Measurements from ENCODE around the gene INPP5K. TPM values are rescaled to one million over a fixed set of nuclear protein-coding genes. Genes with fewer than 3 reads are reported as not detected.
"Not testable (repeated sequence)": the region's sequence is repeated elsewhere in the genome, so short reads cannot be mapped to it uniquely, and the experiment has no call there.

Gene INPP5K
- polyA plus RNA-seq, 1 donor from 2014 or later, result 35.8 TPM

GRCh38 chr17:1511290-1511689 lies 5.1 kb downstream of the INPP5K start:
- H3K4me2 ChIP-seq (ENCODE audit: low read length), result no peak overlapping the region
- H3K36me3 ChIP-seq (ENCODE audit: insufficient read depth, low read length), result no peaks in the 10 kb centered on the region
- H3K27ac ChIP-seq (ENCODE audit: low read length), result no peak overlapping the region

GRCh38 chr17:1509290-1509881 lies 7.0 kb downstream of the INPP5K start:
- Histone ChIP-seq H3K9ac (ENCODE audit: low read length) (no peak overlapping the region), H3K9me3 (ENCODE audit: low read length) (no peaks in the 10 kb centered on the region), H3K27ac (ENCODE audit: low read length) (no peak overlapping the region), H3K9me2 (ENCODE audit: insufficient read depth, low read length) (no peaks in the 10 kb centered on the region), H3F3A (ENCODE audit: insufficient read depth, low read length, poor library complexity, severe bottlenecking) (no peaks in the 10 kb centered on the region), H3K36me3 (ENCODE audit: insufficient read depth, low read length) (no peaks in the 10 kb centered on the region), H3K27me3 (ENCODE audit: insufficient read depth, low read depth, low read length) (no peaks in the 10 kb centered on the region), H2AFZ (ENCODE audit: low read depth, low read length) (no peak overlapping the region), H3K4me2 (ENCODE audit: low read length) (no peak overlapping the region), H3K4me3 (ENCODE audit: low read length) (no peak overlapping the region), H4K20me1 (ENCODE audit: insufficient read depth) (no peaks in the 10 kb centered on the region), H3K79me2 (replicated peaks; ENCODE audit: insufficient read depth, low read length) (peaks cover 2% of the 10 kb centered on the region)
- TF ChIP-seq EP300 (conservative IDR thresholded peaks at IDR 0.05; ENCODE audit: poor library complexity, severe bottlenecking), result no peak
- TF ChIP-seq MXI1 (conservative IDR thresholded peaks at IDR 0.05; ENCODE audit: poor library complexity, severe bottlenecking), result no peak
- TF ChIP-seq EZH2 (IDR thresholded peaks at IDR 0.05; ENCODE audit: borderline replicate concordance, insufficient read depth, low read length, poor library complexity, severe bottlenecking), result no peak
- TF ChIP-seq POLR2AphosphoS5 (IDR thresholded peaks at IDR 0.05), result no peak
- TF ChIP-seq CTCF (IDR thresholded peaks at IDR 0.05; ENCODE audit: poor library complexity, severe bottlenecking), result no peak
- no peak for TF ChIP-seq SMC3 (conservative IDR thresholded peaks at IDR 0.05; ENCODE audit: poor library complexity)
- TF ChIP-seq REST (IDR thresholded peaks at IDR 0.05; ENCODE audit: borderline replicate concordance), result no peak
- TF ChIP-seq RAD21 (conservative IDR thresholded peaks at IDR 0.05), result no peak
- TF ChIP-seq TAF1 (IDR thresholded peaks at IDR 0.05; ENCODE audit: low read depth), result no peak

More at GRCh38 chr17:1511290-1511689, 5.1 kb downstream of the INPP5K start:
- H3K79me2 ChIP-seq (replicated peaks; ENCODE audit: insufficient read depth, low read length), result peaks cover 10% of the 10 kb centered on the region
- no peaks in the 10 kb centered on the region for H3K9me2 ChIP-seq (ENCODE audit: insufficient read depth, low read length)
- TF ChIP-seq MXI1 (conservative IDR thresholded peaks at IDR 0.05; ENCODE audit: poor library complexity, severe bottlenecking), result no peak
- no peak overlapping the region for H3K4me3 ChIP-seq (ENCODE audit: low read length)
- H3K9ac ChIP-seq (ENCODE audit: low read length), result no peak overlapping the region
- H3K27me3 ChIP-seq (ENCODE audit: insufficient read depth, low read depth, low read length), result no peaks in the 10 kb centered on the region
- no peaks in the 10 kb centered on the region for H3F3A ChIP-seq (ENCODE audit: insufficient read depth, low read length, poor library complexity, severe bottlenecking)
- H3K9me3 ChIP-seq (ENCODE audit: low read length), result no peaks in the 10 kb centered on the region
- no peak overlapping the region for H2AFZ ChIP-seq (ENCODE audit: low read depth, low read length)
- no peaks in the 10 kb centered on the region for H4K20me1 ChIP-seq (ENCODE audit: insufficient read depth)

GRCh38 chr17:1508709-1509108 lies 7.7 kb downstream of the INPP5K start:
- H3K79me2 ChIP-seq (replicated peaks; ENCODE audit: insufficient read depth, low read length); H3K27me3 ChIP-seq (ENCODE audit: insufficient read depth, low read depth, low read length); H3K9me2 ChIP-seq (ENCODE audit: insufficient read depth, low read length); H2AFZ ChIP-seq (ENCODE audit: low read depth, low read length); H3K4me3 ChIP-seq (ENCODE audit: low read length); H4K20me1 ChIP-seq (ENCODE audit: insufficient read depth); H3K9me3 ChIP-seq (ENCODE audit: low read length); H3K36me3 ChIP-seq (ENCODE audit: insufficient read depth, low read length); H3F3A ChIP-seq (ENCODE audit: insufficient read depth, low read length, poor library complexity, severe bottlenecking); H3K9ac ChIP-seq (ENCODE audit: low read length); H3K27ac ChIP-seq (ENCODE audit: low read length); H3K4me2 ChIP-seq (ENCODE audit: low read length): not testable (repeated sequence)

Data from neural cell (in vitro differentiated cells).